OCI-LY7 (cell line): Measurements from ENCODE around the gene TIMP4. TPM values are rescaled to one million over a fixed set of nuclear protein-coding genes. Genes with fewer than 3 reads are reported as not detected.

Experiments used
- BruUV-seq: library from RNA; stranded (reverse); fragments of 400-500 nt; replicated peaks from 2 replicates; lab custom pipeline; 2021; lab: Mats Ljungman, UMichigan
- CTCF ChIA-PET: fragments of 300-600 bp; sonication (Branson Sonifier 250); formaldehyde crosslinking; loops from one replicate; lab custom pipeline; 2022; ENCODE audit warnings: antibody characterized with exemption; ENCODE audit not compliant: unreplicated experiment; lab: Charles Lee
- POLR2A ChIA-PET: fragments of 300-600 bp; sonication (Branson Sonifier 250); formaldehyde crosslinking; loops from one replicate; lab custom pipeline; 2022; ENCODE audit warnings: antibody characterized with exemption; lab: Charles Lee
- DNase-seq: peaks from one replicate; pipeline ENCODE4 v3.0.0-alpha.2; 2015; ENCODE audit warnings: low spot score
- H2AFZ ChIP-seq: fragments of 200-600 bp; sonication (generic), shearing (Covaris generic); 2 replicates; pipeline ENCODE4 v1.6.1; 2014; ENCODE audit warnings: mild to moderate bottlenecking, antibody characterized with exemption, low read length, moderate library complexity
- H3K27ac ChIP-seq: fragments of 200-600 bp; sonication (generic); 2 replicates; pipeline ENCODE4 v1.5.1; 2014; ENCODE audit warnings: mixed run types, low read depth, mild to moderate bottlenecking, moderate library complexity, low read length, inconsistent platforms; ENCODE audit not compliant: poor library complexity, severe bottlenecking
- H3K36me3 ChIP-seq: fragments of 200-600 bp; sonication (generic); 2 replicates; pipeline ENCODE4 v1.6.1; 2014; ENCODE audit warnings: mild to moderate bottlenecking, antibody characterized with exemption, low read length, moderate library complexity, mixed read lengths; ENCODE audit not compliant: insufficient read depth
- H3K4me1 ChIP-seq: fragments of 200-600 bp; sonication (generic); 2 replicates; pipeline ENCODE4 v1.5.1; 2014; ENCODE audit warnings: mild to moderate bottlenecking, low read length; ENCODE audit not compliant: insufficient read depth, poor library complexity, severe bottlenecking
- H3K4me2 ChIP-seq: fragments of 200-600 bp; sonication (generic); 2 replicates; pipeline ENCODE4 v1.6.1; 2014; ENCODE audit warnings: mild to moderate bottlenecking, low read length
- H3K4me3 ChIP-seq: fragments of 200-600 bp; sonication (generic); 2 replicates; pipeline ENCODE4 v1.5.1; 2014; ENCODE audit warnings: mild to moderate bottlenecking, low read depth, low read length; ENCODE audit not compliant: poor library complexity, severe bottlenecking
- H3K79me2 ChIP-seq: fragments of 200-600 bp; sonication (generic); 2 replicates; pipeline ENCODE4 v1.6.1; 2016; ENCODE audit warnings: low read depth, mild to moderate bottlenecking, low read length, moderate library complexity, mixed read lengths; ENCODE audit not compliant: insufficient read depth
- H3K9me2 ChIP-seq: fragments of 200-600 bp; sonication (generic); 2 replicates; pipeline ENCODE4 v1.6.1; 2016; ENCODE audit warnings: mild to moderate bottlenecking, low read length, mixed read lengths; ENCODE audit not compliant: insufficient read depth
- H3K9me3 ChIP-seq: fragments of 200-600 bp; sonication (generic); 2 replicates; pipeline ENCODE4 v1.6.1; 2014; ENCODE audit warnings: mild to moderate bottlenecking, mixed run types, low read length, mixed read lengths
- H4K20me1 ChIP-seq: fragments of 200-600 bp; sonication (generic); 2 replicates; pipeline ENCODE4 v1.6.1; 2014; ENCODE audit warnings: mild to moderate bottlenecking, antibody characterized with exemption, low read length, moderate library complexity, mixed read lengths; ENCODE audit not compliant: insufficient read depth
- CTCF ChIP-seq: fragments of 200-600 bp; sonication (generic); conservative IDR thresholded peaks from 2 replicates; pipeline ENCODE4 v1.5.1; 2014; ENCODE audit warnings: mild to moderate bottlenecking, antibody characterized with exemption, low read length, moderate library complexity, mixed read lengths
- EZH2phosphoT487 ChIP-seq: fragments of 200-600 bp; sonication (generic); IDR thresholded peaks from 2 replicates; pipeline ENCODE4 v1.6.1; 2018; ENCODE audit warnings: low read depth, borderline replicate concordance, mild to moderate bottlenecking, mixed run types, antibody characterized with exemption, low read length, moderate library complexity, mixed read lengths
- intact Hi-C: fragments of 100-400 bp; cut with micrococcal nuclease; formaldehyde crosslinking; loops from one replicate; pipeline ENCODE4 v1.10.0; 2022; ENCODE audit not compliant: unreplicated experiment
- total RNA-seq, 2 experiments: library from RNA; depleted of rRNA in 1 of 2; stranded (reverse); fragments of >200 nt in 1 of 2; shearing (Covaris generic) in 1 of 2; gene quantifications; 2 replicates each; pipeline ENCODE4 v1.2.3, GENCODE V29; 2014 to 2022

The TIMP4 gene
- total RNA-seq, 2 experiments from 2014 or later, result not detected

- BruUV-seq, result no TSS peak
- Histone ChIP-seq H3K9me2 (no peaks in the 10 kb centered on the region), H3K79me2 (no peaks in the 10 kb centered on the region), H3K9me3 (no peaks in the 10 kb centered on the region), H3K4me1 (no peaks in the 10 kb centered on the region), H3K4me2 (no peak overlapping the region), H3K4me3 (no peak overlapping the region), H3K36me3 (no peaks in the 10 kb centered on the region), H2AFZ (no peak overlapping the region), H4K20me1 (no peaks in the 10 kb centered on the region), H3K27ac (no peak overlapping the region)
- TF ChIP-seq CTCF (no peak), EZH2phosphoT487 (no peak)
- ChIA-PET POLR2A (interaction anchor here (1.5 kb wide), 1 partner anchor 32 kb away, joined by 4 read pairs; no protein-coding TSS in a partner anchor), CTCF (no interaction called here)
- DNase-seq, result no peak
- intact Hi-C loops, result no loop called here
Measured at GRCh38 chr3:12155828-12156227, 2.9 kb downstream of the TIMP4 start.

- H3K4me3 ChIP-seq, result no peak overlapping the region
- ChIA-PET POLR2A (interaction anchor here (1.5 kb wide), 1 partner anchor 32 kb away, joined by 4 read pairs; no protein-coding TSS in a partner anchor), CTCF (interaction anchor here (1.6 kb wide), 1 partner anchor 20 kb away, joined by 3 read pairs; no protein-coding TSS in a partner anchor)
- no peak overlapping the region for H2AFZ ChIP-seq
- no peaks in the 10 kb centered on the region for H3K9me3 ChIP-seq
- H3K36me3 ChIP-seq, result no peaks in the 10 kb centered on the region
- BruUV-seq, result no TSS peak
- no peaks in the 10 kb centered on the region for H4K20me1 ChIP-seq
- intact Hi-C loops, result no loop called here
- no peaks in the 10 kb centered on the region for H3K79me2 ChIP-seq
- no peak for DNase-seq
- no peak overlapping the region for H3K27ac ChIP-seq
- TF ChIP-seq EZH2phosphoT487 (no peak), CTCF (no peak)
- H3K4me1 ChIP-seq, result no peaks in the 10 kb centered on the region
- H3K9me2 ChIP-seq, result no peaks in the 10 kb centered on the region
- H3K4me2 ChIP-seq, result no peak overlapping the region
Measured at GRCh38 chr3:12155264-12155663, 3.4 kb downstream of the TIMP4 start.

- intact Hi-C loops, result no loop called here
- Histone ChIP-seq H3K27ac (no peak overlapping the region), H3K36me3 (no peaks in the 10 kb centered on the region), H3K4me2 (no peak overlapping the region), H3K9me3 (no peaks in the 10 kb centered on the region), H3K9me2 (no peaks in the 10 kb centered on the region), H4K20me1 (no peaks in the 10 kb centered on the region), H3K79me2 (no peaks in the 10 kb centered on the region), H3K4me3 (no peak overlapping the region), H2AFZ (no peak overlapping the region), H3K4me1 (no peaks in the 10 kb centered on the region)
- no peak for TF ChIP-seq EZH2phosphoT487
- no peak for TF ChIP-seq CTCF
- POLR2A ChIA-PET, result interaction anchor here (0.6 kb wide), 2 partner anchors 14 to 112 kb away, joined by 3 read pairs; no protein-coding TSS in a partner anchor
- DNase-seq, result no peak
- BruUV-seq, result no TSS peak
- CTCF ChIA-PET, result interaction anchor here (1.6 kb wide), 1 partner anchor 19 kb away, joined by 3 read pairs; no protein-coding TSS in a partner anchor
Measured at GRCh38 chr3:12154151-12154550, 4.6 kb downstream of the TIMP4 start.
